Nephron (organoid): ENCODE results near the gene PLCH1.

Source experiments
- H3K27ac Mint-ChIP-seq, 3 experiments: 2 replicates each; pipeline ENCODE4 v1.8.0; 2020; ENCODE audit warnings: mixed read lengths in 3 of 3, mild to moderate bottlenecking in 2 of 3, moderate library complexity in 1 of 3
- H3K27me3 Mint-ChIP-seq: 2 replicates; pipeline ENCODE4 v1.8.0; 2021; ENCODE audit warnings: low read depth, mild to moderate bottlenecking, moderate library complexity, mixed read lengths
- H3K36me3 Mint-ChIP-seq: 2 replicates; pipeline ENCODE4 v1.8.0; 2020; ENCODE audit warnings: low read depth, mixed read lengths
- H3K4me1 Mint-ChIP-seq: 2 replicates; pipeline ENCODE4 v1.8.0; 2020; ENCODE audit warnings: mixed read lengths
- H3K4me3 Mint-ChIP-seq, 3 experiments: 2 replicates each; pipeline ENCODE4 v1.8.0; 2020; ENCODE audit warnings: mild to moderate bottlenecking in 3 of 3, mixed read lengths in 3 of 3, moderate library complexity in 2 of 3
- H3K9me3 Mint-ChIP-seq: 2 replicates; pipeline ENCODE4 v1.8.0; 2020; ENCODE audit warnings: mixed read lengths
- TF ChIP-seq, protein P1 (sequence below), 3 experiments: fragments of 200-600 bp; sonication (generic); IDR thresholded peaks; one replicate each; pipeline ENCODE4 v1.5.0; 2021; ENCODE audit warnings: antibody characterized with exemption in 3 of 3; ENCODE audit not compliant: unreplicated experiment in 3 of 3

The PLCH1 gene

DNA sequence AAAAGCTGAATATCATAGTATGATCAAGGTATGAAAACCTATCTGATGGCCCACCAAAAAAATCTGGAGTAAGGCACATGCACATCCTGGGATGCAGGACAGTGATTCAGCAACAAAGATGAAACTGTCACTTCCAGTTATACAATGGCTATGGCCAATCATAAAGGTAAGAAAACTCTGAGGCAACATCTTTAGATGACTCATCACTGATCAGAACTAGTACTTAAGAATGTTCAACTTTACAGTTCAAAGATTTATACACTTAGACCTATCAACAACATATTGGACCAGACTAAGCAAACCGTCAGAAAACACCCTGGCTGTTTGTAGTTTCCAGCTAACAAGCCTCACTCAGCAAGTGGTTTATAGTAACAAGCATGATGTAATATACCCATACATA, 21.3 kb upstream of the PLCH1 start:
- TF ChIP-seq, protein P1, sequence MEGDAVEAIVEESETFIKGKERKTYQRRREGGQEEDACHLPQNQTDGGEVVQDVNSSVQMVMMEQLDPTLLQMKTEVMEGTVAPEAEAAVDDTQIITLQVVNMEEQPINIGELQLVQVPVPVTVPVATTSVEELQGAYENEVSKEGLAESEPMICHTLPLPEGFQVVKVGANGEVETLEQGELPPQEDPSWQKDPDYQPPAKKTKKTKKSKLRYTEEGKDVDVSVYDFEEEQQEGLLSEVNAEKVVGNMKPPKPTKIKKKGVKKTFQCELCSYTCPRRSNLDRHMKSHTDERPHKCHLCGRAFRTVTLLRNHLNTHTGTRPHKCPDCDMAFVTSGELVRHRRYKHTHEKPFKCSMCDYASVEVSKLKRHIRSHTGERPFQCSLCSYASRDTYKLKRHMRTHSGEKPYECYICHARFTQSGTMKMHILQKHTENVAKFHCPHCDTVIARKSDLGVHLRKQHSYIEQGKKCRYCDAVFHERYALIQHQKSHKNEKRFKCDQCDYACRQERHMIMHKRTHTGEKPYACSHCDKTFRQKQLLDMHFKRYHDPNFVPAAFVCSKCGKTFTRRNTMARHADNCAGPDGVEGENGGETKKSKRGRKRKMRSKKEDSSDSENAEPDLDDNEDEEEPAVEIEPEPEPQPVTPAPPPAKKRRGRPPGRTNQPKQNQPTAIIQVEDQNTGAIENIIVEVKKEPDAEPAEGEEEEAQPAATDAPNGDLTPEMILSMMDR (IDR thresholded peaks at IDR 0.05; ENCODE audit: unreplicated experiment in 3 of 3) = no peak
- peaks cover 35% of the 10 kb centered on the region for H3K36me3 Mint-ChIP-seq
- H3K4me1 Mint-ChIP-seq = no peaks in the 10 kb centered on the region
- H3K9me3 Mint-ChIP-seq = no peaks in the 10 kb centered on the region
- no peak overlapping the region for H3K27ac Mint-ChIP-seq
- H3K4me3 Mint-ChIP-seq = no peak overlapping the region
- H3K27me3 Mint-ChIP-seq = no peaks in the 10 kb centered on the region

DNA sequence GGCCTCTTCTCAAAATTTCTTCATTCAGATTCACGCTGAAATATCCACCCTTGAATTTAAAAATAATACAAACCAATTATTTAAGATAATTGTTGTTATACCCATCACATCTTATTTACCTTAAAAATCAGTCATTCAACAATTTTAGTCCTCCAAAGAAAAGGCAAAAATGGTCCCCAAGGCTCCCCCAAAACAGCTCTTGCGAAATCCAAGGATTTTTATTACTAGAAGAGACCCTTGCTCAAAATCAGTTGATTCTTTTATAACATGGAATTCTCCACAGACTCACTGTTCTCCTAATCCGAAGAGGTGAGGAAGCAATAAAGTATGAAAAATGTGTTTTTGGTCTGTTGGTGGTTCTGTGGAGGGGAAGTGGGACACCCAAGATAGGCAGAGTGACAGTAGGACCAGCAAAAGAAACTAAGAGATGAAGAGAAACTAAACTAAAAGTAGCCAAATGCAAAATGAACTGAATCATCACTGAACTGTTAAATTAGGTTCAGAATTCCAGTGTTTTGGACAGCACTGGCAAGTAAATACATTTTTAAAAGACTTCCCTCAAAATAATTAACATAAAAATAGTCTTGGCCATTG, 19.1 kb upstream of the PLCH1 start:
- Mint-ChIP-seq H3K4me1 (no peaks in the 10 kb centered on the region), H3K4me3 (no peak overlapping the region), H3K27me3 (no peaks in the 10 kb centered on the region), H3K27ac (no peak overlapping the region), H3K36me3 (peaks cover 20% of the 10 kb centered on the region), H3K9me3 (no peaks in the 10 kb centered on the region)
- TF ChIP-seq, protein P1 (IDR thresholded peaks at IDR 0.05; ENCODE audit: unreplicated experiment in 3 of 3) = no peak

DNA sequence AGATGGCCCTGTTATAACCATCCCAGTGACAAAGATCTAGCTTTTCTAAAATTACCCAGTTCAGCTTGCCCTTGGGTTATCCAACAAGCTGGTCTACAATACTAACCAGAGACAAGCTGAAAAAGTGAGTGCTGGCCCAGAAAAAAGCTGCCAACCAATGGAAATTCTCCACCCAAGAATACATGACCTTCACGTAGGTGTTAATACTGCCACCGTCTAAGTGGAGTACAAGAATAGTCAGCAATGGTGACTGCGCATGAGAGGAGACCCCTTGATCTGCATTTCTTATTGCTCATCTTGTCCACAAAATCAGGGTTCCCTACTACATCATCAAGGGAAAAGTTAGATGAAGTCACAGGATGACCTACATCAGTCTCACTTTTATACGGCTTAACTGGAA, 15.8 kb upstream of the PLCH1 start:
- Mint-ChIP-seq H3K27me3 (no peaks in the 10 kb centered on the region), H3K4me1 (no peaks in the 10 kb centered on the region), H3K9me3 (no peaks in the 10 kb centered on the region), H3K4me3 (no peak overlapping the region), H3K27ac (no peak overlapping the region), H3K36me3 (peaks cover 17% of the 10 kb centered on the region)
- TF ChIP-seq, protein P1 (IDR thresholded peaks at IDR 0.05; ENCODE audit: unreplicated experiment in 3 of 3) = no peak

DNA sequence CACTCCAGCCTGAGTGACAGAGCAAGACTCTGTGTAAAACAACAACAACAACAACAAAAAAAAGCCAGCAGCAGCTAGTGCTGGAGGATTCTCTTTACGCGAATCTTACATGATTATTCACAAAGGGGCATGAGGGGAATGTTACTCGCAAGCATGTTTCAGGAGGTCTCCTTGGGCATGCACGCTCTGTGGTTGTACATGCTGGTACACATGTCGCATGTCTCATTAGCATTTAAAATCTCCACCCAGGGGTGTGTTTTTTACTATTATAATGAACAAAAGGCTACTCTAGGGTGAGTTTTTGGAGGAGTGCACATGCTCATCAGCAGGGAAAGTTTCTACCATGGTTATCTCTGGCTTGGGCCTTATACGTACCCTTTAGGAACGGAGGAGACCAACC, 12.7 kb upstream of the PLCH1 start:
- no peaks in the 10 kb centered on the region for H3K9me3 Mint-ChIP-seq
- no peaks in the 10 kb centered on the region for H3K27me3 Mint-ChIP-seq
- H3K4me1 Mint-ChIP-seq = no peaks in the 10 kb centered on the region
- H3K36me3 Mint-ChIP-seq = peaks cover 5% of the 10 kb centered on the region
- no peak overlapping the region for H3K4me3 Mint-ChIP-seq
- TF ChIP-seq, protein P1 (IDR thresholded peaks at IDR 0.05; ENCODE audit: unreplicated experiment in 3 of 3) = no peak
- H3K27ac Mint-ChIP-seq = no peak overlapping the region

DNA sequence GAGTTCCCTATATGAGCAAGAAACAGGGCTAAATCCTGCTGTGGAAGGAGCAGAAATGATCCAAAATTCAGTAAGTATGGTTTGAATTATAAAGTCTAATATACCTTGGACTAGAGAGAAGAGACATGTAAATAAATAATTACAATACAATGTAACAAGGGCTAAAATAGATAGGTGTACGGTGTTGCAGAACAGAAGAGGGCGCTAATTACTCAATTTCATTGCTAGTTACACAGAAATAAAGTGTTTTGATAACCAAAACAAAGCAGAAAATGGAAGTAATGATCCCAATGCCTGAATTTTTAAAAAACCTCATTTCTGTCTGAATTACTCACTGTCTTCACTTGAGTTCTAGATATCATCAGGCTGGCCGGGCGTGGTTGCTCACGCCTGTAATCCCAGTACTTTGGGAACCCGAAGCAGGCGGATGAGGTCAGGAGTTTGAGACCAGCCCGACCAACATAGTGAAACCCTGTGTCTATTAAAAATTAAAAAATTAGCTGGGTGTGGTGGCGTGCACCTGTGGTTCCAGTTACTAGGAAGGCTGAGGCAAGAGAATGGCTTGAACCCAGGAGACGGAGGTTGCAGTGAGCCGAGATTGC, 8.3 kb upstream of the PLCH1 start:
- Mint-ChIP-seq H3K27ac (no peak overlapping the region), H3K4me3 (no peak overlapping the region), H3K9me3 (no peaks in the 10 kb centered on the region), H3K27me3 (peaks cover 4% of the 10 kb centered on the region), H3K36me3 (no peaks in the 10 kb centered on the region), H3K4me1 (peaks cover 11% of the 10 kb centered on the region)
- TF ChIP-seq, protein P1 (IDR thresholded peaks at IDR 0.05; ENCODE audit: unreplicated experiment in 3 of 3) = peak; percentile 31 to 49 (median 33)
